SK-N-SH (cell line): ENCODE results near the gene PCNX2.

Experiments used
- CHD2 ChIP-seq: fragments of 150-350 bp; IDR thresholded peaks from 2 replicates; pipeline ENCODE4 v1.6.1; 2018; ENCODE audit warnings: low read length; ENCODE audit not compliant: partially characterized antibody
- CTCF ChIP-seq: fragments of 200-600 bp; sonication (generic); IDR thresholded peaks from 2 replicates; pipeline ENCODE4 v1.6.1; 2017; ENCODE audit warnings: antibody characterized with exemption, mild to moderate bottlenecking, moderate library complexity
- ELF1 ChIP-seq: IDR thresholded peaks from 2 replicates; pipeline ENCODE4 v1.4.0; 2012
- EZH2phosphoT487 ChIP-seq: fragments of 200-600 bp; sonication (generic); IDR thresholded peaks from 2 replicates; pipeline ENCODE4 v1.6.1; 2017; ENCODE audit warnings: low read depth, mixed run types, mild to moderate bottlenecking, antibody characterized with exemption, moderate library complexity, borderline replicate concordance
- GABPA ChIP-seq: IDR thresholded peaks from 2 replicates; pipeline ENCODE4 v1.4.0; 2012; ENCODE audit warnings: low read depth, mild to moderate bottlenecking
- MXI1 ChIP-seq: IDR thresholded peaks from 2 replicates; pipeline ENCODE4 v1.6.1; 2012; ENCODE audit warnings: mild to moderate bottlenecking, low read depth, low read length, improper control_type of control experiment
- PBX3 ChIP-seq: IDR thresholded peaks from 2 replicates; pipeline ENCODE4; 2012
- POLR2AphosphoS5 ChIP-seq: IDR thresholded peaks from 2 replicates; pipeline ENCODE4 v1.6.1; 2012; ENCODE audit warnings: low read depth, low read length
- SMC3 ChIP-seq: IDR thresholded peaks from 2 replicates; pipeline ENCODE4 v1.6.1; 2012; ENCODE audit warnings: low read depth, low read length, improper control_type of control experiment
- TCF12 ChIP-seq: IDR thresholded peaks from 2 replicates; pipeline ENCODE4 v1.4.0; 2012
- ZBTB33 ChIP-seq: IDR thresholded peaks from 2 replicates; pipeline ENCODE4 v1.4.0; 2012; ENCODE audit warnings: low read depth, borderline replicate concordance

- TF ChIP-seq ELF1: no peak
- no peak for TF ChIP-seq MXI1
- no peak for TF ChIP-seq TCF12
- no peak for TF ChIP-seq CHD2
- no peak for TF ChIP-seq POLR2AphosphoS5
- TF ChIP-seq CTCF: no peak
- TF ChIP-seq EZH2phosphoT487: no peak
- no peak for TF ChIP-seq ZBTB33
- no peak for TF ChIP-seq GABPA
- TF ChIP-seq SMC3: no peak
- no peak for TF ChIP-seq PBX3
Measured at GRCh38 chr1:233034836-233035235, 260.7 kb downstream of the PCNX2 start.
